HepG2 (cell line): ENCODE results near the gene RBCK1. TPM values are rescaled to one million over a fixed set of nuclear protein-coding genes. Genes with fewer than 3 reads are reported as not detected.

Experiments used
- CREB3 ChIP-seq: sonication (generic); formaldehyde crosslinking; IDR thresholded peaks from 2 replicates; pipeline ENCODE4 v1.5.0; 2020; ENCODE audit warnings: missing genetic modification reagents
- GABPB1 ChIP-seq: IDR thresholded peaks from 2 replicates; pipeline ENCODE4 v1.6.1; 2016; ENCODE audit warnings: mild to moderate bottlenecking, missing genetic modification reagents, moderate library complexity, missing compliant biosample characterization
- IRF2 ChIP-seq: IDR thresholded peaks from 2 replicates; pipeline ENCODE4 v1.6.1; 2018; ENCODE audit warnings: missing genetic modification reagents, missing compliant biosample characterization
- IRF9 ChIP-seq: sonication (generic); formaldehyde crosslinking; IDR thresholded peaks from 2 replicates; pipeline ENCODE4 v1.8.0; 2022; ENCODE audit warnings: missing genetic modification reagents, mild to moderate bottlenecking, borderline replicate concordance
- PLSCR1 ChIP-seq: sonication (generic); formaldehyde crosslinking; IDR thresholded peaks from 2 replicates; pipeline ENCODE4 v1.5.0; 2020; ENCODE audit warnings: missing genetic modification reagents, mild to moderate bottlenecking, borderline replicate concordance
- PRDM15 ChIP-seq: sonication (generic); formaldehyde crosslinking; IDR thresholded peaks from 2 replicates; pipeline ENCODE4 v1.4.0; 2020; ENCODE audit warnings: missing genetic modification reagents
- RFXANK ChIP-seq: IDR thresholded peaks from 2 replicates; pipeline ENCODE4 v1.6.1; 2016
- ZC3H4 ChIP-seq: sonication (generic); formaldehyde crosslinking; IDR thresholded peaks from 2 replicates; pipeline ENCODE4 v1.4.0; 2020; ENCODE audit warnings: missing genetic modification reagents, borderline replicate concordance
- ZFP36L2 ChIP-seq: sonication (generic); formaldehyde crosslinking; IDR thresholded peaks from 2 replicates; pipeline ENCODE4 v1.4.0; 2020; ENCODE audit warnings: missing genetic modification reagents
- ZMAT3 ChIP-seq: sonication (generic); formaldehyde crosslinking; conservative IDR thresholded peaks from 2 replicates; pipeline ENCODE4 v1.7.0; 2021; ENCODE audit warnings: missing genetic modification reagents
- ZNF207 ChIP-seq: fragments of 450-650 bp; IDR thresholded peaks from 2 replicates; pipeline ENCODE4 v1.6.1; 2016; ENCODE audit warnings: antibody characterized with exemption, borderline replicate concordance
- polyA plus RNA-seq, 8 experiments: library from polyadenylated mRNA; depleted of rRNA in 3 of 8; stranded (reverse) in 7 of 8; unstranded in 1 of 8; fragments of >200 nt; fragmentation: Illumina TruSeq in 4 of 8; extraction: Trizol in 4 of 8; gene quantifications; 2 replicates each; pipeline versions ENCODE4 v1.2.1 to v1.2.3, GENCODE V29; 2011 to 2016; ENCODE audit warnings: low read depth in 4 of 8, missing spikeins in 1 of 8, mixed read lengths in 1 of 8; ENCODE audit not compliant: insufficient read depth in 1 of 8
- total RNA-seq, 5 experiments: library from RNA; depleted of rRNA; stranded (reverse); fragments of >200 nt; fragmentation: Illumina TruSeq; extraction: Trizol; gene quantifications; 2 replicates each; pipeline ENCODE4 v1.2.3, GENCODE V29; 2016; ENCODE audit warnings: low read depth in 1 of 5
- TF ChIP-seq, protein P1 (sequence below): sonication (generic); formaldehyde crosslinking; IDR thresholded peaks from 2 replicates; pipeline ENCODE4 v1.4.0; 2020; ENCODE audit warnings: missing genetic modification reagents, borderline replicate concordance
- TF ChIP-seq, protein P2 (sequence below): sonication (generic); formaldehyde crosslinking; IDR thresholded peaks from 2 replicates; pipeline ENCODE4 v1.8.1; 2023; ENCODE audit warnings: missing genetic modification reagents, mild to moderate bottlenecking, borderline replicate concordance

The RBCK1 gene
- total and polyA plus RNA-seq, 2 of the 13 experiments (the other 11 are each of a cell fraction or from before 2014, with no cell fraction given), result 149 to 215 TPM

DNA sequence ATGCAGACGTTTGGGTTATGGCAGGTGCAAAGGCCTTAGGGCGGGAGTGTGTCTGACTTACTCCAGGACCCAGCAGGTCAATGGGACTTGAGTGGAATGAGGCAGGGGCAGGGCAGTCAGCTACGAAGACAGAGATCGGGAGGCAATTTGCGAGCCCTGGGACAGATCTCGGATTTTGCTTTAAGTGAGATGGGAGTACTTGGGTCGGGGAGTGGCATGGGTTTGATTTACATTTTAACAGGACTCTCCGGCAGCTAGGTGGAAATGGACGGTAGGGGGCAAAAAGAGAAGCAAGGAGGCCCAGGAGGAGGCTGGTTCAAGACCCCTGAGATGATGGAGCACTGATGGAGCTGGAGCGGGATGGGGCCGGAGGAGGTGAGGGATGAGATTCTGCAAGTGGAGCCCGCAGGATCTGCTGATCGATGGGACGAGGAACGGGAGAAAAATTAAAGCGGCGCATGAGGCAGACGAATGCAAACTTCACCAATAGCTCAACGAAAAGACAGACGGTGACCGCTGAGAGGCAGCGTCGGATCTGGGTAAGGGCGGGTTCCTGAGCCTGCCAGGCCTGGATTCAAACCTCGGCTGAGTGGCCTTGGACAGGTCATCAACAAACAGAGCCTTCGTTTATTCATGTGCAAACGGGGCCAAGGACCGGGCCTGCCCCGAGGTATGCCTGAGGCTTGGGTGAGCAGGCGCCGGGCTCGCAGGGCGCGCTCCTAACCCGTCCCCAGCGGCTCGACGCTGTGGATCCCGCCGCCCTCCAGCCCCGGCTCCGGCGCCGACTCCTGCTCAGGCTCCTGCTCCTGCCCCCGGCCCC, 756 bp upstream of the RBCK1 start (continued):
- TF ChIP-seq, protein P1, sequence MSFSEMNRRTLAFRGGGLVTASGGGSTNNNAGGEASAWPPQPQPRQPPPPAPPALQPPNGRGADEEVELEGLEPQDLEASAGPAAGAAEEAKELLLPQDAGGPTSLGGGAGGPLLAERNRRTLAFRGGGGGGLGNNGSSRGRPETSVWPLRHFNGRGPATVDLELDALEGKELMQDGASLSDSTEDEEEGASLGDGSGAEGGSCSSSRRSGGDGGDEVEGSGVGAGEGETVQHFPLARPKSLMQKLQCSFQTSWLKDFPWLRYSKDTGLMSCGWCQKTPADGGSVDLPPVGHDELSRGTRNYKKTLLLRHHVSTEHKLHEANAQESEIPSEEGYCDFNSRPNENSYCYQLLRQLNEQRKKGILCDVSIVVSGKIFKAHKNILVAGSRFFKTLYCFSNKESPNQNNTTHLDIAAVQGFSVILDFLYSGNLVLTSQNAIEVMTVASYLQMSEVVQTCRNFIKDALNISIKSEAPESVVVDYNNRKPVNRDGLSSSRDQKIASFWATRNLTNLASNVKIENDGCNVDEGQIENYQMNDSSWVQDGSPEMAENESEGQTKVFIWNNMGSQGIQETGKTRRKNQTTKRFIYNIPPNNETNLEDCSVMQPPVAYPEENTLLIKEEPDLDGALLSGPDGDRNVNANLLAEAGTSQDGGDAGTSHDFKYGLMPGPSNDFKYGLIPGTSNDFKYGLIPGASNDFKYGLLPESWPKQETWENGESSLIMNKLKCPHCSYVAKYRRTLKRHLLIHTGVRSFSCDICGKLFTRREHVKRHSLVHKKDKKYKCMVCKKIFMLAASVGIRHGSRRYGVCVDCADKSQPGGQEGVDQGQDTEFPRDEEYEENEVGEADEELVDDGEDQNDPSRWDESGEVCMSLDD (CRISPR knock-in tag), result no peak
- TF ChIP-seq RFXANK (CRISPR knock-in tag) (no peak; the same call in 1 of the 2 replicates), ZMAT3 (CRISPR knock-in tag) (no peak; the same call in 1 of the 2 replicates), PRDM15 (CRISPR knock-in tag) (peak; percentile 94), ZNF207 (no peak), CREB3 (no peak), ZFP36L2 (CRISPR knock-in tag) (peak; percentile 63; the same call in 1 of the 2 replicates), IRF2 (CRISPR knock-in tag) (no peak; the same call in 1 of the 2 replicates), PLSCR1 (peak; percentile 93; the same call in 1 of the 2 replicates), GABPB1 (CRISPR knock-in tag) (no peak), ZC3H4 (CRISPR knock-in tag) (peak; percentile 99; the same call in 1 of the 2 replicates), IRF9 (CRISPR knock-in tag) (peak; percentile 24; the same call in 1 of the 2 replicates)
- TF ChIP-seq, protein P2, sequence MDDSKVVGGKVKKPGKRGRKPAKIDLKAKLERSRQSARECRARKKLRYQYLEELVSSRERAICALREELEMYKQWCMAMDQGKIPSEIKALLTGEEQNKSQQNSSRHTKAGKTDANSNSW (CRISPR knock-in tag), result peak; percentile 33; the same call in 1 of the 2 replicates
